ENCODE results near the gene AHCYL2.

AHCYL2 gene

GRCh38 chr7:129370812-129371211, 146.0 kb downstream of the AHCYL2 start:
- Histone ChIP-seq H3K36me3 (no peaks in the 10 kb centered on the region), H3K27me3 (ENCODE audit: insufficient read depth, low read depth, severe bottlenecking) (no peaks in the 10 kb centered on the region), H3K27ac (no peak overlapping the region), H3K9me3 (ENCODE audit: severe bottlenecking) (no peaks in the 10 kb centered on the region), H3K4me3 (ENCODE audit: low read depth, low read length) (no peak overlapping the region)
- no peak for DNase-seq
- TF ChIP-seq CTCF (IDR thresholded peaks at IDR 0.05; ENCODE audit: low read depth, low read length): no peak

GRCh38 chr7:129371487-129371886, 146.7 kb downstream of the AHCYL2 start:
- H3K36me3 ChIP-seq: no peaks in the 10 kb centered on the region
- H3K4me3 ChIP-seq (ENCODE audit: low read depth, low read length): no peak overlapping the region
- DNase-seq: no peak
- no peaks in the 10 kb centered on the region for H3K27me3 ChIP-seq (ENCODE audit: insufficient read depth, low read depth, severe bottlenecking)
- no peak for TF ChIP-seq CTCF (IDR thresholded peaks at IDR 0.05; ENCODE audit: low read depth, low read length)
- H3K9me3 ChIP-seq (ENCODE audit: severe bottlenecking): no peaks in the 10 kb centered on the region
- no peak overlapping the region for H3K27ac ChIP-seq

GRCh38 chr7:129373651-129374428, 149.0 kb downstream of the AHCYL2 start:
- Histone ChIP-seq H3K27me3 (ENCODE audit: insufficient read depth, low read depth, severe bottlenecking) (no peaks in the 10 kb centered on the region), H3K27ac (no peak overlapping the region), H3K4me3 (ENCODE audit: low read depth, low read length) (no peak overlapping the region), H3K9me3 (ENCODE audit: severe bottlenecking) (no peaks in the 10 kb centered on the region), H3K36me3 (no peaks in the 10 kb centered on the region)
- no peak for TF ChIP-seq CTCF (IDR thresholded peaks at IDR 0.05; ENCODE audit: low read depth, low read length)
- DNase-seq: no peak

GRCh38 chr7:129375141-129375938, 150.5 kb downstream of the AHCYL2 start:
- no peak for TF ChIP-seq CTCF (IDR thresholded peaks at IDR 0.05; ENCODE audit: low read depth, low read length)
- Histone ChIP-seq H3K4me3 (ENCODE audit: low read depth, low read length) (no peak overlapping the region), H3K27me3 (ENCODE audit: insufficient read depth, low read depth, severe bottlenecking) (no peaks in the 10 kb centered on the region), H3K36me3 (no peaks in the 10 kb centered on the region), H3K27ac (no peak overlapping the region), H3K9me3 (ENCODE audit: severe bottlenecking) (no peaks in the 10 kb centered on the region)
- no peak for DNase-seq

GRCh38 chr7:129376076-129376777, 151.4 kb downstream of the AHCYL2 start:
- Histone ChIP-seq H3K27me3 (ENCODE audit: insufficient read depth, low read depth, severe bottlenecking) (no peaks in the 10 kb centered on the region), H3K4me3 (ENCODE audit: low read depth, low read length) (no peak overlapping the region), H3K27ac (no peak overlapping the region), H3K9me3 (ENCODE audit: severe bottlenecking) (no peaks in the 10 kb centered on the region), H3K36me3 (no peaks in the 10 kb centered on the region)
- DNase-seq: peak; percentile 62
- peak; percentile 68 for TF ChIP-seq CTCF (IDR thresholded peaks at IDR 0.05; ENCODE audit: low read depth, low read length)
